PFSK-1 (cell line): ENCODE measurements around the gene FBXO31.

Experiments used
- FOXP2 ChIP-seq: optimal IDR thresholded peaks from 2 replicates; pipeline ENCODE3; 2011; ENCODE audit warnings: borderline replicate concordance, control low read depth, inconsistent platforms; ENCODE audit not compliant: insufficient read depth; ENCODE audit errors: extremely low read length, extremely low read depth
- POLR2AphosphoS5 ChIP-seq: IDR thresholded peaks from 2 replicates; pipeline ENCODE4 v1.6.1; 2012; ENCODE audit warnings: low read depth, mild to moderate bottlenecking, control low read depth, low read length, moderate library complexity
- REST ChIP-seq, 2 experiments: IDR thresholded peaks; 2 replicates each; pipeline versions ENCODE4 v1.6.1 to v1.8.0; 2011 to 2012; ENCODE audit warnings: low read depth in 2 of 2, low read length in 2 of 2, control low read depth in 1 of 2, inconsistent platforms in 1 of 2, mild to moderate bottlenecking in 1 of 2, moderate library complexity in 1 of 2; ENCODE audit not compliant: insufficient read depth in 1 of 2
- SIN3A ChIP-seq: IDR thresholded peaks from 2 replicates; pipeline ENCODE4 v1.6.1; 2012; ENCODE audit warnings: mild to moderate bottlenecking, low read length, moderate library complexity, borderline replicate concordance; ENCODE audit not compliant: insufficient read depth
- TAF1 ChIP-seq: IDR thresholded peaks from 2 replicates; pipeline ENCODE4 v1.6.1; 2012; ENCODE audit warnings: low read length, control low read depth, borderline replicate concordance; ENCODE audit not compliant: insufficient read depth

The FBXO31 gene

GRCh38 chr16:87337262-87337771 lies 46.3 kb downstream of the FBXO31 start:
- TF ChIP-seq SIN3A = no peak
- TF ChIP-seq REST (IDR thresholded peaks at IDR 0.05; ENCODE audit: insufficient read depth in 1 of 2, low read depth in 2 of 2, low read length in 2 of 2) = no peak

- TF ChIP-seq POLR2AphosphoS5 (no peak), SIN3A (no peak), TAF1 (no peak), FOXP2 (no peak), REST (IDR thresholded peaks at IDR 0.05; ENCODE audit: insufficient read depth in 1 of 2, low read depth in 2 of 2, low read length in 2 of 2) (no peak)
Measured at GRCh38 chr16:87336434-87337240, 46.9 kb downstream of the FBXO31 start.

- TF ChIP-seq SIN3A (no peak), POLR2AphosphoS5 (no peak), TAF1 (no peak), REST (IDR thresholded peaks at IDR 0.05; ENCODE audit: insufficient read depth in 1 of 2, low read depth in 2 of 2, low read length in 2 of 2) (no peak), FOXP2 (no peak)
Measured at GRCh38 chr16:87335625-87336433, 47.7 kb downstream of the FBXO31 start.

GRCh38 chr16:87334651-87335624 lies 48.6 kb downstream of the FBXO31 start:
- TF ChIP-seq REST (IDR thresholded peaks at IDR 0.05; ENCODE audit: insufficient read depth in 1 of 2, low read depth in 2 of 2, low read length in 2 of 2) (no peak), POLR2AphosphoS5 (no peak), TAF1 (no peak), SIN3A (no peak), FOXP2 (no peak)
